ENCODE results near the gene OPCML. TPM values are rescaled to one million over a fixed set of nuclear protein-coding genes. Genes with fewer than 3 reads are reported as not detected.

The OPCML gene
- total RNA-seq, 1 experiment from 2014 or later = 0.13 TPM

GRCh38 chr11:132719684-132720083 lies 812.6 kb downstream of the OPCML start:
- intact Hi-C loops (cut with micrococcal nuclease; ENCODE audit: unreplicated experiment) = no loop called here
- no peak overlapping the region for H3K4me3 ChIP-seq (ENCODE audit: low read depth, low read length, poor library complexity, severe bottlenecking)
- no peak overlapping the region for H3K27ac ChIP-seq (ENCODE audit: low read depth, low read length, poor library complexity, severe bottlenecking)
- DNase-seq (ENCODE audit: low spot score) = no peak
- peaks cover 2% of the 10 kb centered on the region for H3K9me3 ChIP-seq (ENCODE audit: low read depth, low read length, poor library complexity, severe bottlenecking)
- TF ChIP-seq, protein P1, sequence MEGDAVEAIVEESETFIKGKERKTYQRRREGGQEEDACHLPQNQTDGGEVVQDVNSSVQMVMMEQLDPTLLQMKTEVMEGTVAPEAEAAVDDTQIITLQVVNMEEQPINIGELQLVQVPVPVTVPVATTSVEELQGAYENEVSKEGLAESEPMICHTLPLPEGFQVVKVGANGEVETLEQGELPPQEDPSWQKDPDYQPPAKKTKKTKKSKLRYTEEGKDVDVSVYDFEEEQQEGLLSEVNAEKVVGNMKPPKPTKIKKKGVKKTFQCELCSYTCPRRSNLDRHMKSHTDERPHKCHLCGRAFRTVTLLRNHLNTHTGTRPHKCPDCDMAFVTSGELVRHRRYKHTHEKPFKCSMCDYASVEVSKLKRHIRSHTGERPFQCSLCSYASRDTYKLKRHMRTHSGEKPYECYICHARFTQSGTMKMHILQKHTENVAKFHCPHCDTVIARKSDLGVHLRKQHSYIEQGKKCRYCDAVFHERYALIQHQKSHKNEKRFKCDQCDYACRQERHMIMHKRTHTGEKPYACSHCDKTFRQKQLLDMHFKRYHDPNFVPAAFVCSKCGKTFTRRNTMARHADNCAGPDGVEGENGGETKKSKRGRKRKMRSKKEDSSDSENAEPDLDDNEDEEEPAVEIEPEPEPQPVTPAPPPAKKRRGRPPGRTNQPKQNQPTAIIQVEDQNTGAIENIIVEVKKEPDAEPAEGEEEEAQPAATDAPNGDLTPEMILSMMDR (conservative IDR thresholded peaks at IDR 0.05; ENCODE audit: low read depth, low read length) = no peak
- no peak for TF ChIP-seq EZH2 (IDR thresholded peaks at IDR 0.05; ENCODE audit: borderline replicate concordance, low read depth, low read length, poor library complexity, severe bottlenecking)
- H3K27me3 ChIP-seq (replicated peaks; ENCODE audit: insufficient read depth, low read depth, low read length, poor library complexity) = peaks cover 30% of the 10 kb centered on the region
- no peaks in the 10 kb centered on the region for H3K4me1 ChIP-seq (ENCODE audit: insufficient read depth, low read length, poor library complexity, severe bottlenecking)
- ChIA-PET POLR2A (ENCODE audit: low non-redundant PET) (no interaction called here), CTCF (no interaction called here)
- BruUV-seq (replicated peaks) = no TSS peak
- H3K36me3 ChIP-seq (ENCODE audit: insufficient read depth, low read length, poor library complexity, severe bottlenecking) = no peaks in the 10 kb centered on the region

- Histone ChIP-seq H3K27me3 (replicated peaks; ENCODE audit: insufficient read depth, low read depth, low read length, poor library complexity) (peaks cover 37% of the 10 kb centered on the region), H3K4me3 (ENCODE audit: low read depth, low read length, poor library complexity, severe bottlenecking) (no peak overlapping the region), H3K36me3 (ENCODE audit: insufficient read depth, low read length, poor library complexity, severe bottlenecking) (no peaks in the 10 kb centered on the region), H3K9me3 (ENCODE audit: low read depth, low read length, poor library complexity, severe bottlenecking) (peaks cover 2% of the 10 kb centered on the region), H3K4me1 (ENCODE audit: insufficient read depth, low read length, poor library complexity, severe bottlenecking) (no peaks in the 10 kb centered on the region), H3K27ac (ENCODE audit: low read depth, low read length, poor library complexity, severe bottlenecking) (no peak overlapping the region)
- CTCF ChIA-PET = no interaction called here
- TF ChIP-seq, protein P1 (conservative IDR thresholded peaks at IDR 0.05; ENCODE audit: low read depth, low read length) = no peak
- TF ChIP-seq EZH2 (IDR thresholded peaks at IDR 0.05; ENCODE audit: borderline replicate concordance, low read depth, low read length, poor library complexity, severe bottlenecking) = no peak
- POLR2A ChIA-PET (ENCODE audit: low non-redundant PET) = no interaction called here
- intact Hi-C loops (cut with micrococcal nuclease; ENCODE audit: unreplicated experiment) = no loop called here
- no peak for DNase-seq (ENCODE audit: low spot score)
- BruUV-seq (replicated peaks) = no TSS peak
Measured at GRCh38 chr11:132718711-132719671, 813.3 kb downstream of the OPCML start.

DNA sequence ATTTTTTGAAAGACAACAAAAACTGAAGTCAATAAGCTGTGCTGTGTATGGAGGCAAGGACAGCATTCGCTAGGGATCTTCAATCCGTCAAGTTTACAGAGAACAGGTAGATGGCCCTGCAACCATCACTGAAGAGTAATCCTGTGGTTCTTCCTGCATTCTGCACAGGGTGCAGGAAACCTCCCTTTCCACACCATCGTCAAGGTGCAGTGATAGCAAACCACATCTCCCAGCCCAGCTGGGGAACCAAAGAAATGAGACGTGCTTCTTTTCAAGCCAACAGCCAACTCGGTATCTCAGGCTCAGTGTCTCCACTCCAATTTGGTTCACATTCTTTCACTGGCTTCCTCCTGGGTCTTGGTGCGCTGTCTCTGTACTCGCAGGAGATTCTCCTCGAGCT lies 814.5 kb downstream of the OPCML start:
- POLR2A ChIA-PET (ENCODE audit: low non-redundant PET) = no interaction called here
- peaks cover 2% of the 10 kb centered on the region for H3K9me3 ChIP-seq (ENCODE audit: low read depth, low read length, poor library complexity, severe bottlenecking)
- H3K27me3 ChIP-seq (replicated peaks; ENCODE audit: insufficient read depth, low read depth, low read length, poor library complexity) = peaks cover 48% of the 10 kb centered on the region
- H3K4me1 ChIP-seq (ENCODE audit: insufficient read depth, low read length, poor library complexity, severe bottlenecking) = no peaks in the 10 kb centered on the region
- no TSS peak for BruUV-seq (replicated peaks)
- no peak overlapping the region for H3K4me3 ChIP-seq (ENCODE audit: low read depth, low read length, poor library complexity, severe bottlenecking)
- no peaks in the 10 kb centered on the region for H3K36me3 ChIP-seq (ENCODE audit: insufficient read depth, low read length, poor library complexity, severe bottlenecking)
- no peak overlapping the region for H3K27ac ChIP-seq (ENCODE audit: low read depth, low read length, poor library complexity, severe bottlenecking)
- TF ChIP-seq, protein P1 (conservative IDR thresholded peaks at IDR 0.05; ENCODE audit: low read depth, low read length) = no peak
- no peak for TF ChIP-seq EZH2 (IDR thresholded peaks at IDR 0.05; ENCODE audit: borderline replicate concordance, low read depth, low read length, poor library complexity, severe bottlenecking)
- intact Hi-C loops (cut with micrococcal nuclease; ENCODE audit: unreplicated experiment) = no loop called here
- CTCF ChIA-PET = no interaction called here
- no peak for DNase-seq (ENCODE audit: low spot score)

Data from A673 (cell line).